KMS-11 (cell line): ENCODE measurements around the gene KCTD19.

ENCODE experiments used
- H2AFZ ChIP-seq: fragments of 200-600 bp; sonication (generic); 2 replicates; pipeline ENCODE4 v1.6.1; 2016; ENCODE audit warnings: antibody characterized with exemption, mixed run types, low read depth
- H3K27ac ChIP-seq: fragments of 200-600 bp; sonication (generic); 2 replicates; pipeline ENCODE4 v1.6.1; 2016; ENCODE audit warnings: mild to moderate bottlenecking, mixed run types
- H3K27me3 ChIP-seq: fragments of 200-600 bp; sonication (generic); 2 replicates; pipeline ENCODE4 v1.6.1; 2017; ENCODE audit warnings: mild to moderate bottlenecking, low read depth, mixed run types, moderate library complexity; ENCODE audit not compliant: insufficient read depth
- H3K36me3 ChIP-seq: fragments of 200-600 bp; sonication (generic); 2 replicates; pipeline ENCODE4 v1.6.1; 2017; ENCODE audit warnings: mild to moderate bottlenecking, mixed run types; ENCODE audit not compliant: insufficient read depth
- H3K4me1 ChIP-seq: fragments of 200-600 bp; sonication (generic); 2 replicates; pipeline ENCODE4 v1.6.1; 2016; ENCODE audit warnings: mild to moderate bottlenecking, low read depth, mixed run types; ENCODE audit not compliant: poor library complexity, severe bottlenecking
- H3K4me2 ChIP-seq: fragments of 200-600 bp; sonication (generic); 2 replicates; pipeline ENCODE4 v1.7.0; 2016; ENCODE audit warnings: mild to moderate bottlenecking, mixed run types
- H3K4me3 ChIP-seq: fragments of 200-600 bp; sonication (generic); IDR thresholded peaks from 2 replicates; pipeline ENCODE4 v1.6.1; 2017; ENCODE audit warnings: low read depth, low read length, mixed read lengths; ENCODE audit not compliant: insufficient read depth
- H3K79me2 ChIP-seq: fragments of 200-600 bp; sonication (generic); 2 replicates; pipeline ENCODE4 v1.6.1; 2016; ENCODE audit warnings: low read depth, mixed run types; ENCODE audit not compliant: insufficient read depth
- H3K9ac ChIP-seq: fragments of 200-600 bp; sonication (generic); 2 replicates; pipeline ENCODE4 v1.6.1; 2016; ENCODE audit warnings: mild to moderate bottlenecking, mixed run types
- H4K20me1 ChIP-seq: fragments of 200-600 bp; sonication (generic); 2 replicates; pipeline ENCODE4 v1.6.1; 2016; ENCODE audit warnings: mild to moderate bottlenecking, mixed run types; ENCODE audit not compliant: insufficient read depth
- TF ChIP-seq, protein P1 (sequence below): fragments of 200-600 bp; sonication (generic); conservative IDR thresholded peaks from 2 replicates; pipeline ENCODE4 v1.6.1; 2017; ENCODE audit warnings: low read depth, mild to moderate bottlenecking, antibody characterized with exemption, low read length, moderate library complexity, mixed read lengths

The KCTD19 gene

DNA sequence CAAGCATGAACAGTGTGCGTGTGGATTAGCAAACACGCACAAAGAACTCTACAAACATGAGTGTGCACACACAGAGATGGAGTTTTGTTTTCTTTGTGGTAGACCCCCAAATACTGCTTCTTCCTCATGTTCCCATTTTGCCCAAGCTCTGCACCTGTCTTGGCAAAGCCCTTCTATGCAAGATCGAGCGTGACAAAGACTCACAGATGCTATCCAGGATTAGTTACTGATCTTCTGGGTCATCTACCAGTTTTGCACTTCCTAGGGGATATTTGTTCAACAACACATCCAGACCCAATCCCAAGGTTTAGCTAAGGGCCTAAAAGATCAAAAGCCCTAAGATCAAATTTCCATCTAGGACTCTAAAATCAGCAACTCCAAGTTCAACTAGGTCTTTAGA lies 16.1 kb upstream of the KCTD19 start:
- H3K4me1 ChIP-seq, result no peaks in the 10 kb centered on the region
- TF ChIP-seq, protein P1, sequence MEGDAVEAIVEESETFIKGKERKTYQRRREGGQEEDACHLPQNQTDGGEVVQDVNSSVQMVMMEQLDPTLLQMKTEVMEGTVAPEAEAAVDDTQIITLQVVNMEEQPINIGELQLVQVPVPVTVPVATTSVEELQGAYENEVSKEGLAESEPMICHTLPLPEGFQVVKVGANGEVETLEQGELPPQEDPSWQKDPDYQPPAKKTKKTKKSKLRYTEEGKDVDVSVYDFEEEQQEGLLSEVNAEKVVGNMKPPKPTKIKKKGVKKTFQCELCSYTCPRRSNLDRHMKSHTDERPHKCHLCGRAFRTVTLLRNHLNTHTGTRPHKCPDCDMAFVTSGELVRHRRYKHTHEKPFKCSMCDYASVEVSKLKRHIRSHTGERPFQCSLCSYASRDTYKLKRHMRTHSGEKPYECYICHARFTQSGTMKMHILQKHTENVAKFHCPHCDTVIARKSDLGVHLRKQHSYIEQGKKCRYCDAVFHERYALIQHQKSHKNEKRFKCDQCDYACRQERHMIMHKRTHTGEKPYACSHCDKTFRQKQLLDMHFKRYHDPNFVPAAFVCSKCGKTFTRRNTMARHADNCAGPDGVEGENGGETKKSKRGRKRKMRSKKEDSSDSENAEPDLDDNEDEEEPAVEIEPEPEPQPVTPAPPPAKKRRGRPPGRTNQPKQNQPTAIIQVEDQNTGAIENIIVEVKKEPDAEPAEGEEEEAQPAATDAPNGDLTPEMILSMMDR, result no peak
- H4K20me1 ChIP-seq, result no peaks in the 10 kb centered on the region
- no peak overlapping the region for H3K27ac ChIP-seq
- no peaks in the 10 kb centered on the region for H3K36me3 ChIP-seq
- no peak overlapping the region for H3K4me2 ChIP-seq
- H2AFZ ChIP-seq, result no peak overlapping the region
- no peaks in the 10 kb centered on the region for H3K79me2 ChIP-seq
- H3K9ac ChIP-seq, result no peak overlapping the region
- no peak overlapping the region for H3K4me3 ChIP-seq
- H3K27me3 ChIP-seq, result no peaks in the 10 kb centered on the region

DNA sequence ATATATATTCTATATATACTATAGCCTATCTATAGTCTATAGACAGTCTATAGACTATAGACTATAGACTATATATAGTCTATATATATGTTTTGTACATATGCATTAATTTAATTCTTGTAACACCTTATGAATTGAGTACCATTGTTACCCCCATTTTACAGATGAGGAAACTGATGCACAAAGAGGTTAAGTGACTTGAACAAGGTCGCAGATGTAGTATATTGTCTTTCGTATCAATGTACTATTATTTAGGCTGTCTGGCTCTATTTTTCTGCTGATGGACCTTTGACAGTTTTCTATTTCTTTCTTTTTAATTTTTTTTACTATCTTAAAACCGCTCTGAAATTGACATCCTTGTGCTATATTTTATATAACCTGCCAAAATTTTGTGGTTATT lies 14.7 kb upstream of the KCTD19 start:
- Histone ChIP-seq H3K27ac (no peak overlapping the region), H3K9ac (no peak overlapping the region), H3K79me2 (no peaks in the 10 kb centered on the region), H2AFZ (no peak overlapping the region), H3K4me3 (no peak overlapping the region), H3K4me2 (no peak overlapping the region), H3K27me3 (no peaks in the 10 kb centered on the region), H3K36me3 (no peaks in the 10 kb centered on the region), H4K20me1 (no peaks in the 10 kb centered on the region), H3K4me1 (no peaks in the 10 kb centered on the region)
- TF ChIP-seq, protein P1, result no peak

DNA sequence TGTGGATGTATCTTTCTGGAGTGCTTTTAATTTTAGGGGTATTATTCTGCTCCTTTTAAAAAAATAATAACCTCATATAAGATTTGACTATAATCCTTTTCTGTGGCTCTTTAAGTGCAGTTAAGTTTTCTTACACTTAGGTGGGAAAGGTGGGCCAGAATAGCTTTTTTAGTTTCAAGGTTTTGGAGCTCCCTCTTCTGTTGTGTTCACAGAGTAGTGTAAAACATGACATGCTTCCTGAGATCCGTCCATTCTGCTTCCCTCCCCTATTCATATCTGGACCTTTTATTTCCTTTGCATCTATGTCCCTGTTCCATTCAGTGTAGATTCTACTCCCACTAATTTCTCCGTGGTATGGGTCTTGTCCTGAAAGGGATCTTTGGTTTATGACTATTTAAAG lies 12.9 kb upstream of the KCTD19 start:
- Histone ChIP-seq H3K4me2 (no peak overlapping the region), H3K4me1 (no peaks in the 10 kb centered on the region), H3K27ac (no peak overlapping the region), H3K36me3 (no peaks in the 10 kb centered on the region), H3K4me3 (no peak overlapping the region), H3K27me3 (no peaks in the 10 kb centered on the region), H4K20me1 (no peaks in the 10 kb centered on the region), H2AFZ (no peak overlapping the region), H3K9ac (no peak overlapping the region), H3K79me2 (no peaks in the 10 kb centered on the region)
- TF ChIP-seq, protein P1, result no peak

DNA sequence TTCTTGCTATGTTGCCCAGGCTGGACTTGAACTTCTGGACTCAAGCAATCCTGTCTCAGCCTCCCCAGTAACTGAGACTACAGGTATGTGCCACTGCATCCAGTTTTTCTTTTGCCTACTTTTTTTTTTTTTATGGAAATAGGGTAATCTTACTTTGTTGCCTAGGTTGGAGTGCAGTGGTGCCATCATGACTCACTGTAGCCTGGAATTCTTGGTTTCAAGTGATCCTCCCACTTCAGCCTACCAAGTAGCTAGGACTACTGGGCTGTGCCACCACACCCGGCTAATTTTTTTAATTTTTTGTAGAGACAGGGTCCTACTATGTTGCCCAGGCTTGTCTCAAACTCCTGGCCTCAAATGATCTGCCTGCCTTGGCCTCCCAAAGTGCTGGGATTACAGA lies 10.1 kb upstream of the KCTD19 start:
- Histone ChIP-seq H3K4me2 (no peak overlapping the region), H3K27me3 (no peaks in the 10 kb centered on the region), H4K20me1 (no peaks in the 10 kb centered on the region), H3K36me3 (no peaks in the 10 kb centered on the region), H3K79me2 (no peaks in the 10 kb centered on the region), H3K27ac (no peak overlapping the region), H3K4me3 (no peak overlapping the region), H3K9ac (no peak overlapping the region), H3K4me1 (no peaks in the 10 kb centered on the region), H2AFZ (no peak overlapping the region)
- TF ChIP-seq, protein P1, result no peak

DNA sequence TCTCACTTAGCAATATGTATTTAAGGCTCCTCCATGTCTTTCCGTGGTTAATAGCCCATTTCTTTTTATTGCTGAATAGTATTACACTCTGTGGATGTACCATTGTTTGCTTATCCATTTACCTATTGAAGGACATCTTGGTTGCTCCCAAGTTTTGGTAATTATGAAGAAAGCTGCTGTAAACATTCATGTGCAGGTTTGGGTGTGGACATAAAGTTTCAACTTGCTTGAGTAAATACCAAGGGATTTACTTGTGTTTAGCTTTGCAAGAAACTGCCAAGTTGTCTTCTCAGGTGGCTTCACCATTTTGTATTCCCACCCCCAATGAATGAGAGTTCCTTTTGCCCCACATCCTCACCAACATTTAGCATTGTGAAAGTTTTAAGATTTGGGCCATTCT lies 9.6 kb upstream of the KCTD19 start:
- H2AFZ ChIP-seq, result no peak overlapping the region

More for the DNA sequence above, 9.6 kb upstream of the KCTD19 start:
- TF ChIP-seq, protein P1, result no peak
- Histone ChIP-seq H3K4me2 (no peak overlapping the region), H3K36me3 (no peaks in the 10 kb centered on the region), H4K20me1 (no peaks in the 10 kb centered on the region), H3K4me3 (no peak overlapping the region), H3K9ac (no peak overlapping the region), H3K79me2 (no peaks in the 10 kb centered on the region), H3K27me3 (no peaks in the 10 kb centered on the region), H3K27ac (no peak overlapping the region), H3K4me1 (no peaks in the 10 kb centered on the region)
